HG02763 (cell line): ENCODE results near the gene ATG7.
A peak's percentile ranks its signal among the peaks of the same experiment; 100 is the strongest.
"Not testable (repeated sequence)": the region's sequence is repeated elsewhere in the genome, so short reads cannot be mapped to it uniquely, and the experiment has no call there.

Experiments
- ATAC-seq: cut with Tn5 transposase; IDR thresholded peaks from one replicate; pipeline ENCODE4 v1.9.1; 2021; ENCODE audit warnings: mild to moderate bottlenecking, moderate library complexity; ENCODE audit not compliant: unreplicated experiment

Gene ATG7

DNA sequence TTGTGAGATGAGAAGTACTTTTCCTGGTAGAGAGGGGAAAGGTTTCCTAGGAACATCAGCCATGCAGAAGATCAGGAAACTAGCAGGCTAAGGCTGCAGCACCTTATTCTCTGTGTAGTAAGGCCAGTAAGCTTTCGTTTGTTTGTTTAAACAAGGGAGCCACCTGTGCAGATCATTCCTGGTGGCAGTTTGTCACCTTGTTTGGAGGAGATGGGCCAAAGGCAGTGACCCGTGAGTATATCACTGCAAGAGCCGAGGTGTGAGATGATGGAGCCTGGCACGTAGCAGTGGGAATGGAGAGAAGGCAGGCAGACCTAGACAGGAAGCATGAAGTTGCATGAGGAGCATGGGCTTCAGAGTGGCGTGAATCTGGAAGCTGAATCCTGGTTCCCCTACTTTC is 19.6 kb downstream of the ATG7 start:
- no peak for ATAC-seq

DNA sequence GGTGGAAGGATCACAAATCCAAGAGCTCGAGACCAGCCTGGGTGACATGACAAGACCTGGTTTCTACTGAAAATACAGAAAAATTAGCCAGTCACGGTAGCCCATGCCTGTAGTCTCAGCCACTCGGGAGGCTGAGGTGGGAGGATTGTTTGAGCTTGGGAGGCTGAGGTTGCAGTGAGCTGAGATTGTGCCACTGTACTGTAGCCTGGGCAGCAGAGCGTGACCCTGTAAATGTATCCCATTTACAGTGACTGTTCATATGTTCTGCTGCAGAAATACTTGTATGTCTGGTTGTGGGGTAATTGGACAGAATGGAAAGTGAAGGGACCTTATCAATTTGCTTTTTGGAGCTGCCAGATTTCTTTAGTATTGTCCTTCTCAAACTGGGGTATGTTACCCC is 24.9 kb downstream of the ATG7 start:
- ATAC-seq = no peak

GRCh38 chr3:11300970-11301369 is 28.8 kb downstream of the ATG7 start:
- peak; percentile 80 for ATAC-seq

DNA sequence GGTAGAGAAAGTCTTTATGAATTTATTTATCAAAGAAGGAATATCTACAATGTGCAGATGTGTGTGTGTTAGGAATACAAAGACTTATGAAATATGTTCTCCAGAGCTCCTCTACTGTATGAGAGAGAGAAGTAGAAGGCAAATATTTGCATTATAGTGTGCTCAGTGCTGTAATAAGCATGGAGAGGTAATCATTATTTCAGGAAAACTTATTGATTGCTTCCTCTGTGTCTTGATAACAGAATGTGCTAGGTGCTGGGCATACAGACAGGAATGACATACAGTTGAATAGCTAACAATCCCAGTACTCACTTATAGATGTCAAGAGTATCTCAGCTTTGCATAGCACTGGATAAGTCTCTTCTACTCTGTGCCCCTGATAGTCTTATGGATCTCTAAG is 30.2 kb downstream of the ATG7 start:
- no peak for ATAC-seq

DNA sequence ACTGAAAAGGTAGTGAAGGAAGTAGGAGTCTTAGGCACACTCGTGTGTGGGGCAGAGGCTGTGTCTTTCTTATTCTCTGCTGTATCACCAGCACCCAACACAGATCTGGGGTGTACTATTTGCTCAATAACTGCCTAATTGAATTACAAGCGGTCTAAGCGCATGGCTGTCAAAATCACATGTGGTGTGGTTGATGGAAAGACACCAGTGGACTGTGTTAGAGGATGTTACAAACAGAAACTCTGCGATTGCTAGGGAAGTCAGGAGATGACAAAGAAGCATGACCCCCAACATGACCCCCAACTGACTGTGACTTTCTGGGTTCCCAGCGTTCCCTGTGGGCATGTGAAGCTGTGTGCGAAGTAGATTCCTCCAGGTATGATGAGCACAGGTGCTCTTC is 32.0 kb downstream of the ATG7 start:
- no peak for ATAC-seq

GRCh38 chr3:11305509-11305908 is 33.3 kb downstream of the ATG7 start:
- ATAC-seq = no peak

- ATAC-seq = no peak
Measured at GRCh38 chr3:11306817-11307589, 34.8 kb downstream of the ATG7 start.

- ATAC-seq = no peak
Measured at GRCh38 chr3:11307830-11308432, 35.7 kb downstream of the ATG7 start.

DNA sequence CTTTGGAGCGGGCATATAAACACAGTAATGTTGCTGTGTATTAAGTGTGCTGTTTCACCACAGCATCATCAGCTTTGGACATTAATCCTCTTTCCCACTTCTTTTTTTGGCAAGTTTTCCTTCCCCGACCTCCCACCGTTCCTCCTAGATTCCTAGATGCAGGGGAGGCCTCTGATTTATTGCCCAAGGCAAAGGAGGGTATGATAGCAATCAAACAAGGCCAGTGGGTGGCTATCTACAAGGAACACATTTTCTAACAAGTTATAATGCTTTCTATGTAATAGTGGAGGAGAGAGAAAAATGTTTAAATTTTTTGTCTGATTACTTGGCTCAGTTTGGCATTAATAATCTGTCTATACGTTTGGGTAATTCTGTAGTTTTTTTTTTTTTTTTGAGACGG is 38.1 kb downstream of the ATG7 start:
- ATAC-seq = no peak

DNA sequence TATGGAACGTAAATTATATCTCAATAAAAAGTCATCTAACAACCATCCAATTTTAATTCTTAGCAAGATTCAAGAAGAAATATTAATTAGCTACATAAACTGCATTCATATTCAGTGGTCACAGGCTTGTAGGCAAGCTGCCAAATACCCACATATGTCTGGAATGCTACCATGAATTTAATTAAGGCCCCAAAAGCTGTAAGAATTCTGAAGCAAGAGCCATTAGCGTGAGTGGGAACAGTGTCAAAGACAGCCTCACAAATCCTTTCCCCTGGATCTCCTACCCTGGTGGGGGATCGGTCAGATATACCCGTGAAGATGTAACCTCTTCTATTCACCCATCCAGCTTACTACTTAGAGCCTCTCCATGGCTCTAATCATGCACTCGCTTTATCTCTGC is 40.0 kb downstream of the ATG7 start:
- ATAC-seq = no peak

GRCh38 chr3:11317300-11317699 is 45.1 kb downstream of the ATG7 start:
- no peak for ATAC-seq

- no peak for ATAC-seq
Measured at GRCh38 chr3:11322931-11323330, 50.7 kb downstream of the ATG7 start.

GRCh38 chr3:11323813-11324212 is 51.6 kb downstream of the ATG7 start:
- ATAC-seq = no peak

GRCh38 chr3:11327619-11328018 is 55.4 kb downstream of the ATG7 start:
- no peak for ATAC-seq

- ATAC-seq = no peak
Measured at GRCh38 chr3:11328196-11328945, 56.2 kb downstream of the ATG7 start.

- ATAC-seq = no peak
Measured at GRCh38 chr3:11329777-11330176, 57.6 kb downstream of the ATG7 start.

GRCh38 chr3:11331101-11331500 is 58.9 kb downstream of the ATG7 start:
- ATAC-seq = no peak

- ATAC-seq = no peak
Measured at GRCh38 chr3:11335056-11335608, 62.9 kb downstream of the ATG7 start.

DNA sequence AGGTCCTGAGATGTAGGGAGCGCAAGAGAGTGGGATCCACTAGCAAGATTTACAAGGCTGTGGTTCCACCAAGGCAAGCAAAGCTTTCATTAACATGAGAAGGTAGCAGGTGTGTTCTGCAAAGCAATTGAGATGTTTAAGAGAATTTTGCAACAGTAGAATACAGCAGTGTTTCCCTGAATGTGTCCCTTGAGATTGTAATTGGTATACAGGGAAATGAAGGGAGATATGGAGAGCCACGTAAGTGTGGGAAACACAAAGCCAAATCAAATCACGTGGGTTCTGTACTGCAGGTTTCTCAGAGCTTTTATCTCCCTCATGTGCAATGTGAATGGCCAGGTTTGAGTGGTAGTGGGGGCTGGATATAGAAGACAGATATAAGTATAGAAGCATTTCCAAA is 67.3 kb downstream of the ATG7 start:
- no peak for ATAC-seq

GRCh38 chr3:11346416-11346815 is 74.2 kb downstream of the ATG7 start:
- no peak for ATAC-seq

- ATAC-seq = not testable (repeated sequence)
Measured at GRCh38 chr3:11348877-11349276, 76.7 kb downstream of the ATG7 start.

DNA sequence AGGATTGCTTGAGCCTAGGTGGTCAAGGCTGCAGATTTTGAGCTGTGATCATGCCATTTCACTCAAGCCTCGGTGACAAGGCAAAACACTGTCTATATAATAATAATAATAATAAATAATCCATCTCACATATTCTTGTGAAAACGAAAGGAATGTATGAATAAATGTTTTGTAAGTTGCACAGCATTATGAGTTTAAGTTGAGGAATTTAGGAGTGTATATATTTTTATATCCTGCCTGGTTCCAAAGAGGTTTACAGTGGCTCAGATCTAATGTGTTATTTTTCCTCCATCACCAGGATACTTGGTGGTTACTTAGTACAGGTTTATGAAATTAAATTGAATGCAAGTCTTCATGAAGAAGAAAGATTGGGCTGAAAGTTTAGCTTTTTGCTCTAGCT is 77.2 kb downstream of the ATG7 start:
- no peak for ATAC-seq
